SU-DHL-6 (cell line): Measurements from ENCODE around the gene C1orf116.

Experiments used
- H2AFZ ChIP-seq: fragments of 200-600 bp; sonication (generic); 2 replicates; pipeline ENCODE4 v1.6.1; 2014; ENCODE audit warnings: low read depth, mild to moderate bottlenecking, moderate library complexity, mixed read lengths, antibody characterized with exemption, low read length; ENCODE audit not compliant: severe bottlenecking
- H3F3A ChIP-seq: fragments of 200-600 bp; shearing (Covaris generic); 2 replicates; pipeline ENCODE4 v1.6.0; 2016; ENCODE audit warnings: antibody characterized with exemption, mild to moderate bottlenecking; ENCODE audit not compliant: insufficient read depth
- H3K27ac ChIP-seq: fragments of 200-600 bp; sonication (generic); 2 replicates; pipeline ENCODE4 v1.5.1; 2016; ENCODE audit warnings: low read depth, mild to moderate bottlenecking, low read length, moderate library complexity, mixed read lengths
- H3K27me3 ChIP-seq: fragments of 200-600 bp; sonication (generic), shearing (Covaris generic); 2 replicates; pipeline ENCODE4 v1.6.0; 2014; ENCODE audit warnings: mild to moderate bottlenecking, low read length
- H3K36me3 ChIP-seq: fragments of 200-600 bp; sonication (generic); 2 replicates; pipeline ENCODE4 v1.6.1; 2014; ENCODE audit warnings: mild to moderate bottlenecking, low read length, mixed read lengths
- H3K4me2 ChIP-seq: fragments of 300-600, 200-600 bp; shearing (Covaris generic), sonication (generic); 2 replicates; pipeline ENCODE4 v1.6.0; 2014; ENCODE audit warnings: low read length, low read depth, mild to moderate bottlenecking; ENCODE audit not compliant: poor library complexity, severe bottlenecking
- H3K4me3 ChIP-seq: fragments of 200-600 bp; sonication (generic); 2 replicates; pipeline ENCODE4 v1.5.1; 2014; ENCODE audit warnings: antibody characterized with exemption, low read length, mild to moderate bottlenecking, mixed read lengths; ENCODE audit not compliant: insufficient read depth, poor library complexity, severe bottlenecking
- H3K79me2 ChIP-seq: fragments of 200-600 bp; sonication (generic); 2 replicates; pipeline ENCODE4 v1.6.1; 2014; ENCODE audit warnings: mild to moderate bottlenecking, low read length, moderate library complexity; ENCODE audit not compliant: insufficient read depth
- H3K9ac ChIP-seq: fragments of 200-600 bp; sonication (generic); 2 replicates; pipeline ENCODE4 v1.7.0; 2014; ENCODE audit warnings: mild to moderate bottlenecking, low read length
- H3K9me2 ChIP-seq: fragments of 200-600 bp; sonication (generic); replicated peaks from 2 replicates; pipeline ENCODE4 v1.6.1; 2014; ENCODE audit warnings: low read length; ENCODE audit not compliant: insufficient read depth
- H3K9me3 ChIP-seq: fragments of 200-600 bp; sonication (generic); 2 replicates; pipeline ENCODE4 v1.6.1; 2014; ENCODE audit warnings: low read length, mixed read lengths; ENCODE audit not compliant: insufficient read depth
- H4K20me1 ChIP-seq: fragments of 200-600 bp; sonication (generic); 2 replicates; pipeline ENCODE4 v1.6.1; 2014; ENCODE audit warnings: low read depth, mild to moderate bottlenecking, antibody characterized with exemption, low read length, moderate library complexity, mixed read lengths
- CTCF ChIP-seq: fragments of 200-600 bp; sonication (generic); IDR thresholded peaks from one replicate; pipeline ENCODE4 v1.5.1; 2017; ENCODE audit warnings: antibody characterized with exemption, mild to moderate bottlenecking, low read length, moderate library complexity; ENCODE audit not compliant: insufficient read depth, poor library complexity, severe bottlenecking
- EZH2phosphoT487 ChIP-seq: fragments of 200-600 bp; sonication (generic), shearing (Covaris generic); conservative IDR thresholded peaks from 2 replicates; pipeline ENCODE4 v1.6.1; 2018; ENCODE audit warnings: mild to moderate bottlenecking, antibody characterized with exemption, low read length, moderate library complexity, mixed read lengths

Gene C1orf116

GRCh38 chr1:207010726-207011125 is 21.8 kb downstream of the C1orf116 start:
- Histone ChIP-seq H3K9me3 (no peaks in the 10 kb centered on the region), H3K9ac (no peak overlapping the region), H4K20me1 (no peaks in the 10 kb centered on the region), H3K79me2 (no peaks in the 10 kb centered on the region), H3K36me3 (no peaks in the 10 kb centered on the region), H3K27ac (no peak overlapping the region), H3F3A (no peaks in the 10 kb centered on the region), H3K27me3 (no peaks in the 10 kb centered on the region), H3K9me2 (no peaks in the 10 kb centered on the region), H3K4me3 (no peak overlapping the region), H2AFZ (no peak overlapping the region), H3K4me2 (no peak overlapping the region)
- TF ChIP-seq EZH2phosphoT487 (no peak), CTCF (no peak)

GRCh38 chr1:207009945-207010344 is 22.6 kb downstream of the C1orf116 start:
- no peak overlapping the region for H3K27ac ChIP-seq
- H3K9ac ChIP-seq, result no peak overlapping the region
- no peak overlapping the region for H3K4me2 ChIP-seq
- no peaks in the 10 kb centered on the region for H3F3A ChIP-seq
- H4K20me1 ChIP-seq, result no peaks in the 10 kb centered on the region
- H2AFZ ChIP-seq, result no peak overlapping the region
- no peaks in the 10 kb centered on the region for H3K9me3 ChIP-seq
- no peaks in the 10 kb centered on the region for H3K36me3 ChIP-seq
- H3K4me3 ChIP-seq, result no peak overlapping the region
- H3K27me3 ChIP-seq, result no peaks in the 10 kb centered on the region
- no peaks in the 10 kb centered on the region for H3K79me2 ChIP-seq
- H3K9me2 ChIP-seq, result no peaks in the 10 kb centered on the region
- TF ChIP-seq EZH2phosphoT487, result no peak
- no peak for TF ChIP-seq CTCF

GRCh38 chr1:207009182-207009850 is 23.2 kb downstream of the C1orf116 start:
- no peaks in the 10 kb centered on the region for H3K9me2 ChIP-seq
- no peaks in the 10 kb centered on the region for H4K20me1 ChIP-seq
- H3K27me3 ChIP-seq, result no peaks in the 10 kb centered on the region
- H3K27ac ChIP-seq, result no peak overlapping the region
- no peaks in the 10 kb centered on the region for H3K79me2 ChIP-seq
- H3F3A ChIP-seq, result no peaks in the 10 kb centered on the region
- no peaks in the 10 kb centered on the region for H3K9me3 ChIP-seq
- no peak overlapping the region for H2AFZ ChIP-seq
- no peak overlapping the region for H3K4me2 ChIP-seq
- TF ChIP-seq EZH2phosphoT487, result no peak
- no peak for TF ChIP-seq CTCF
- no peak overlapping the region for H3K9ac ChIP-seq
- no peak overlapping the region for H3K4me3 ChIP-seq
- H3K36me3 ChIP-seq, result no peaks in the 10 kb centered on the region
